Mesendoderm (in vitro differentiated cells): ENCODE data around the gene TBATA.

ENCODE experiments used
- DNase-seq: peaks from one replicate; pipeline ENCODE4 v3.0.0; 2013
- H2AK5ac ChIP-seq: 2 replicates; pipeline ENCODE4 v1.6.1; 2013; ENCODE audit warnings: low read length, inconsistent platforms
- H2BK120ac ChIP-seq: 2 replicates; pipeline ENCODE4 v1.6.1; 2013; ENCODE audit warnings: low read depth, mild to moderate bottlenecking, low read length, moderate library complexity, mixed read lengths
- H2BK15ac ChIP-seq: replicated peaks from 2 replicates; pipeline ENCODE4 v1.6.1; 2013; ENCODE audit warnings: low read depth, mild to moderate bottlenecking, moderate library complexity
- H2BK5ac ChIP-seq: 2 replicates; pipeline ENCODE4 v1.6.1; 2013; ENCODE audit warnings: low read length, inconsistent platforms
- H3K18ac ChIP-seq: 2 replicates; pipeline ENCODE4 v1.6.1; 2013; ENCODE audit warnings: mild to moderate bottlenecking, low read length, mixed read lengths
- H3K23ac ChIP-seq: one replicate; pipeline ENCODE4 v1.6.1; 2013; ENCODE audit warnings: low read length
- H3K27ac ChIP-seq: 2 replicates; pipeline ENCODE4 v1.5.1; 2013; ENCODE audit warnings: low read depth, mild to moderate bottlenecking, inconsistent platforms, low read length, moderate library complexity
- H3K27me3 ChIP-seq: 2 replicates; pipeline ENCODE4 v1.6.1; 2013; ENCODE audit warnings: low read length, control low read depth, mild to moderate bottlenecking, inconsistent platforms; ENCODE audit not compliant: insufficient read depth, poor library complexity
- H3K36me3 ChIP-seq: 2 replicates; pipeline ENCODE4 v1.6.1; 2013; ENCODE audit warnings: low read length, inconsistent platforms; ENCODE audit not compliant: control insufficient read depth, insufficient read depth
- H3K4ac ChIP-seq: one replicate; pipeline ENCODE4 v1.6.1; 2013; ENCODE audit warnings: low read depth, mild to moderate bottlenecking, low read length, moderate library complexity
- H3K4me1 ChIP-seq: 2 replicates; pipeline ENCODE4 v1.6.1; 2013; ENCODE audit warnings: low read depth, low read length, inconsistent platforms; ENCODE audit not compliant: control insufficient read depth
- H3K4me2 ChIP-seq: 2 replicates; pipeline ENCODE4 v1.6.1; 2013; ENCODE audit warnings: low read length
- H3K4me3 ChIP-seq: 2 replicates; pipeline ENCODE4 v1.5.1; 2013; ENCODE audit warnings: mild to moderate bottlenecking, low read length
- H3K56ac ChIP-seq: one replicate; pipeline ENCODE4 v1.6.1; 2013; ENCODE audit warnings: low read length
- H3K79me1 ChIP-seq: 2 replicates; pipeline ENCODE4 v1.6.1; 2013; ENCODE audit warnings: low read length, inconsistent platforms
- H3K79me2 ChIP-seq: 2 replicates; pipeline ENCODE4 v1.6.1; 2013; ENCODE audit warnings: mild to moderate bottlenecking, low read length; ENCODE audit not compliant: control insufficient read depth, insufficient read depth
- H3K9ac ChIP-seq: 2 replicates; pipeline ENCODE4 v1.6.1; 2013; ENCODE audit warnings: low read length, inconsistent platforms
- H4K5ac ChIP-seq: one replicate; pipeline ENCODE4 v1.6.1; 2013; ENCODE audit warnings: low read length
- H4K8ac ChIP-seq: one replicate; pipeline ENCODE4 v1.6.1; 2013; ENCODE audit warnings: low read depth, mild to moderate bottlenecking, control low read depth, low read length, moderate library complexity
- WGBS: extraction: QIAGEN DNeasy Blood & Tissue Kit; methylation state at CpG from one replicate; pipeline ENCODE4 v1.1.7; 2013; ENCODE audit warnings: low lambda C conversion rate, missing lambda C conversion rate; ENCODE audit not compliant: insufficient coverage; ENCODE audit errors: extremely low coverage; 5-methylcytosine and 5-hydroxymethylcytosine counted together

TBATA gene

GRCh38 chr10:70735161-70735560, 50.0 kb downstream of the TBATA start:
- H3K36me3 ChIP-seq = no peaks in the 10 kb centered on the region
- no peak for DNase-seq
- H3K4me2 ChIP-seq = no peak overlapping the region
- no peak overlapping the region for H2BK120ac ChIP-seq
- H4K5ac ChIP-seq = no peak overlapping the region
- H2BK5ac ChIP-seq = no peak overlapping the region
- no peak overlapping the region for H3K18ac ChIP-seq
- H2BK15ac ChIP-seq = no peak overlapping the region
- no peak overlapping the region for H3K4me3 ChIP-seq
- H3K9ac ChIP-seq = no peak overlapping the region
- no peak overlapping the region for H4K8ac ChIP-seq
- no peak overlapping the region for H2AK5ac ChIP-seq
- no peaks in the 10 kb centered on the region for H3K79me2 ChIP-seq
- no peak overlapping the region for H3K56ac ChIP-seq
- H3K23ac ChIP-seq = no peak overlapping the region
- H3K4ac ChIP-seq = no peak overlapping the region
- no peaks in the 10 kb centered on the region for H3K4me1 ChIP-seq
- H3K27me3 ChIP-seq = no peaks in the 10 kb centered on the region
- H3K79me1 ChIP-seq = no peaks in the 10 kb centered on the region
- WGBS = no CpG with 5 or more reads among the region's 3 CpGs
- H3K27ac ChIP-seq = no peak overlapping the region

- WGBS = no CpG with 5 or more reads among the region's 1 CpG
Measured at GRCh38 chr10:70733051-70733450, 52.1 kb downstream of the TBATA start.

GRCh38 chr10:70732569-70732968, 52.6 kb downstream of the TBATA start:
- WGBS = no CpG with 5 or more reads among the region's 4 CpGs
- no peak overlapping the region for H2BK5ac ChIP-seq

More at GRCh38 chr10:70733051-70733450, 52.1 kb downstream of the TBATA start:
- Histone ChIP-seq H3K18ac (no peak overlapping the region), H2BK120ac (no peak overlapping the region), H2AK5ac (no peak overlapping the region), H4K5ac (no peak overlapping the region), H3K4ac (no peak overlapping the region), H3K27ac (no peak overlapping the region), H3K4me1 (no peaks in the 10 kb centered on the region), H2BK5ac (no peak overlapping the region), H3K56ac (no peak overlapping the region), H3K23ac (no peak overlapping the region), H3K79me2 (no peaks in the 10 kb centered on the region), H2BK15ac (no peak overlapping the region), H4K8ac (no peak overlapping the region), H3K79me1 (no peaks in the 10 kb centered on the region), H3K27me3 (no peaks in the 10 kb centered on the region), H3K4me2 (no peak overlapping the region), H3K9ac (no peak overlapping the region), H3K36me3 (no peaks in the 10 kb centered on the region), H3K4me3 (no peak overlapping the region)
- no peak for DNase-seq

GRCh38 chr10:70730955-70731354, 54.2 kb downstream of the TBATA start:
- no CpG with 5 or more reads among the region's 2 CpGs for WGBS
- Histone ChIP-seq H3K36me3 (no peaks in the 10 kb centered on the region), H3K4me3 (no peak overlapping the region), H3K79me1 (no peaks in the 10 kb centered on the region), H3K79me2 (no peaks in the 10 kb centered on the region), H3K9ac (no peak overlapping the region), H3K27me3 (no peaks in the 10 kb centered on the region), H3K56ac (no peak overlapping the region), H3K23ac (no peak overlapping the region), H3K4me1 (no peaks in the 10 kb centered on the region), H2AK5ac (no peak overlapping the region), H3K4ac (no peak overlapping the region), H2BK15ac (no peak overlapping the region), H2BK5ac (no peak overlapping the region), H3K18ac (no peak overlapping the region), H3K27ac (no peak overlapping the region), H4K8ac (no peak overlapping the region), H4K5ac (no peak overlapping the region), H3K4me2 (no peak overlapping the region), H2BK120ac (no peak overlapping the region)
- no peak for DNase-seq

More at GRCh38 chr10:70732569-70732968, 52.6 kb downstream of the TBATA start:
- Histone ChIP-seq H3K4me3 (no peak overlapping the region), H4K8ac (no peak overlapping the region), H3K4me2 (no peak overlapping the region), H2BK120ac (no peak overlapping the region), H3K18ac (no peak overlapping the region), H4K5ac (no peak overlapping the region), H3K79me2 (no peaks in the 10 kb centered on the region), H3K79me1 (no peaks in the 10 kb centered on the region), H3K4ac (no peak overlapping the region), H3K56ac (no peak overlapping the region), H3K23ac (no peak overlapping the region), H3K4me1 (no peaks in the 10 kb centered on the region), H2BK15ac (no peak overlapping the region), H3K36me3 (no peaks in the 10 kb centered on the region), H3K27ac (no peak overlapping the region), H3K9ac (no peak overlapping the region), H3K27me3 (no peaks in the 10 kb centered on the region), H2AK5ac (no peak overlapping the region)
- DNase-seq = no peak

GRCh38 chr10:70729763-70730357, 55.3 kb downstream of the TBATA start:
- Histone ChIP-seq H4K5ac (no peak overlapping the region), H2BK5ac (no peak overlapping the region), H3K4me3 (no peak overlapping the region), H3K18ac (no peak overlapping the region), H3K4me1 (no peaks in the 10 kb centered on the region), H3K79me2 (no peaks in the 10 kb centered on the region), H4K8ac (no peak overlapping the region), H2BK15ac (no peak overlapping the region), H2AK5ac (no peak overlapping the region), H3K36me3 (no peaks in the 10 kb centered on the region), H3K27me3 (no peaks in the 10 kb centered on the region), H3K56ac (no peak overlapping the region), H3K23ac (no peak overlapping the region), H3K79me1 (no peaks in the 10 kb centered on the region), H2BK120ac (no peak overlapping the region), H3K4me2 (no peak overlapping the region), H3K4ac (no peak overlapping the region), H3K27ac (no peak overlapping the region), H3K9ac (no peak overlapping the region)
- DNase-seq = no peak
- WGBS = no CpG with 5 or more reads among the region's 16 CpGs

GRCh38 chr10:70728328-70728727, 56.8 kb downstream of the TBATA start:
- Histone ChIP-seq H2BK5ac (no peak overlapping the region), H3K56ac (no peak overlapping the region), H3K23ac (no peak overlapping the region), H4K5ac (no peak overlapping the region), H3K4ac (no peak overlapping the region), H3K18ac (no peak overlapping the region), H2BK15ac (no peak overlapping the region), H2BK120ac (no peak overlapping the region), H3K4me3 (no peak overlapping the region), H3K27ac (no peak overlapping the region), H4K8ac (no peak overlapping the region), H3K4me2 (no peak overlapping the region), H3K9ac (no peak overlapping the region), H2AK5ac (no peak overlapping the region), H3K27me3 (no peaks in the 10 kb centered on the region), H3K36me3 (no peaks in the 10 kb centered on the region), H3K79me1 (no peaks in the 10 kb centered on the region), H3K4me1 (no peaks in the 10 kb centered on the region), H3K79me2 (no peaks in the 10 kb centered on the region)
- no peak for DNase-seq
- WGBS = no CpG with 5 or more reads among the region's 2 CpGs
